Neural cell (in vitro differentiated cells): ENCODE data around the gene INSRR. TPM values are rescaled to one million over a fixed set of nuclear protein-coding genes. Genes with fewer than 3 reads are reported as not detected.

Experiments used
- H2AFZ ChIP-seq: fragments of 200-600, 300-800 bp; sonication (generic), shearing (Covaris generic); 2 replicates; pipeline ENCODE4 v1.6.0; 2014; ENCODE audit warnings: low read depth, mild to moderate bottlenecking, antibody characterized with exemption, low read length, moderate library complexity
- H3F3A ChIP-seq: fragments of 200-600 bp; shearing (Covaris generic); 2 replicates; pipeline ENCODE4 v1.6.1; 2016; ENCODE audit warnings: mild to moderate bottlenecking, moderate library complexity, mixed read lengths, antibody characterized with exemption, low read length; ENCODE audit not compliant: insufficient read depth, poor library complexity, severe bottlenecking
- H3K27ac ChIP-seq: fragments of 200-600, 300-800 bp; sonication (generic), shearing (Covaris generic); 2 replicates; pipeline ENCODE4 v1.5.1; 2014; ENCODE audit warnings: mild to moderate bottlenecking, low read length, moderate library complexity
- H3K27me3 ChIP-seq: fragments of 300-800, 200-600 bp; sonication (generic), shearing (Covaris generic); 2 replicates; pipeline ENCODE4 v1.6.0; 2014; ENCODE audit warnings: mild to moderate bottlenecking, low read depth, low read length, moderate library complexity; ENCODE audit not compliant: insufficient read depth
- H3K36me3 ChIP-seq: fragments of 300-800, 200-600 bp; sonication (generic), shearing (Covaris generic); 2 replicates; pipeline ENCODE4 v1.5.1; 2014; ENCODE audit warnings: mild to moderate bottlenecking, antibody characterized with exemption, low read length, moderate library complexity; ENCODE audit not compliant: insufficient read depth
- H3K4me2 ChIP-seq: fragments of 300-800, 200-600 bp; sonication (generic), shearing (Covaris generic); 2 replicates; pipeline ENCODE4 v1.6.0; 2014; ENCODE audit warnings: mild to moderate bottlenecking, low read length
- H3K4me3 ChIP-seq: fragments of 300-800, 200-600 bp; sonication (generic), shearing (Covaris generic); 2 replicates; pipeline ENCODE4 v1.5.1; 2014; ENCODE audit warnings: mild to moderate bottlenecking, low read length, moderate library complexity
- H3K79me2 ChIP-seq: fragments of 200-600 bp; shearing (Covaris generic); replicated peaks from 2 replicates; pipeline ENCODE4 v1.6.0; 2014; ENCODE audit warnings: mild to moderate bottlenecking, low read length, moderate library complexity; ENCODE audit not compliant: insufficient read depth
- H3K9ac ChIP-seq: fragments of 300-800, 200-600 bp; sonication (generic), shearing (Covaris generic); 2 replicates; pipeline ENCODE4 v1.6.1; 2016; ENCODE audit warnings: mild to moderate bottlenecking, low read length, mixed read lengths
- H3K9me2 ChIP-seq: fragments of 200-600 bp; shearing (Covaris generic); 2 replicates; pipeline ENCODE4 v1.6.1; 2016; ENCODE audit warnings: mild to moderate bottlenecking, low read length, mixed read lengths; ENCODE audit not compliant: insufficient read depth
- H3K9me3 ChIP-seq: fragments of 200-600, 300-800 bp; sonication (generic), shearing (Covaris generic); 2 replicates; pipeline ENCODE4 v1.6.1; 2016; ENCODE audit warnings: mild to moderate bottlenecking, mixed run types, low read length, moderate library complexity, mixed read lengths
- H4K20me1 ChIP-seq: fragments of 200-600 bp; shearing (Covaris generic); 2 replicates; pipeline ENCODE4 v1.6.1; 2016; ENCODE audit warnings: mild to moderate bottlenecking, mixed run types; ENCODE audit not compliant: insufficient read depth
- CTCF ChIP-seq: fragments of 450-650 bp; IDR thresholded peaks from 2 replicates; pipeline ENCODE4 v1.5.1; 2014; ENCODE audit warnings: antibody characterized with exemption, mild to moderate bottlenecking, moderate library complexity; ENCODE audit not compliant: poor library complexity, severe bottlenecking
- MXI1 ChIP-seq: fragments of 450-650 bp; conservative IDR thresholded peaks from 2 replicates; pipeline ENCODE4 v1.6.1; 2014; ENCODE audit warnings: antibody characterized with exemption, mild to moderate bottlenecking; ENCODE audit not compliant: poor library complexity, severe bottlenecking
- POLR2AphosphoS5 ChIP-seq: IDR thresholded peaks from 2 replicates; pipeline ENCODE4 v1.6.1; 2012
- RAD21 ChIP-seq: fragments of 450-650 bp; conservative IDR thresholded peaks from 2 replicates; pipeline ENCODE4 v1.6.1; 2014; ENCODE audit warnings: antibody characterized with exemption, mild to moderate bottlenecking, moderate library complexity
- REST ChIP-seq: IDR thresholded peaks from 2 replicates; pipeline ENCODE4 v1.6.1; 2012; ENCODE audit warnings: borderline replicate concordance
- SMC3 ChIP-seq: fragments of 450-650 bp; conservative IDR thresholded peaks from 2 replicates; pipeline ENCODE4 v1.6.1; 2014; ENCODE audit warnings: antibody characterized with exemption, mild to moderate bottlenecking, moderate library complexity; ENCODE audit not compliant: poor library complexity
- TAF1 ChIP-seq: IDR thresholded peaks from 2 replicates; pipeline ENCODE4 v1.6.1; 2012; ENCODE audit warnings: low read depth
- polyA plus RNA-seq: library from polyadenylated mRNA; depleted of rRNA; stranded (reverse); fragments of >200 nt; gene quantifications from 2 replicates; pipeline ENCODE4 v1.2.3, GENCODE V29; 2014

Gene INSRR
- polyA plus RNA-seq, 1 donor from 2014 or later: 3.0 TPM

DNA sequence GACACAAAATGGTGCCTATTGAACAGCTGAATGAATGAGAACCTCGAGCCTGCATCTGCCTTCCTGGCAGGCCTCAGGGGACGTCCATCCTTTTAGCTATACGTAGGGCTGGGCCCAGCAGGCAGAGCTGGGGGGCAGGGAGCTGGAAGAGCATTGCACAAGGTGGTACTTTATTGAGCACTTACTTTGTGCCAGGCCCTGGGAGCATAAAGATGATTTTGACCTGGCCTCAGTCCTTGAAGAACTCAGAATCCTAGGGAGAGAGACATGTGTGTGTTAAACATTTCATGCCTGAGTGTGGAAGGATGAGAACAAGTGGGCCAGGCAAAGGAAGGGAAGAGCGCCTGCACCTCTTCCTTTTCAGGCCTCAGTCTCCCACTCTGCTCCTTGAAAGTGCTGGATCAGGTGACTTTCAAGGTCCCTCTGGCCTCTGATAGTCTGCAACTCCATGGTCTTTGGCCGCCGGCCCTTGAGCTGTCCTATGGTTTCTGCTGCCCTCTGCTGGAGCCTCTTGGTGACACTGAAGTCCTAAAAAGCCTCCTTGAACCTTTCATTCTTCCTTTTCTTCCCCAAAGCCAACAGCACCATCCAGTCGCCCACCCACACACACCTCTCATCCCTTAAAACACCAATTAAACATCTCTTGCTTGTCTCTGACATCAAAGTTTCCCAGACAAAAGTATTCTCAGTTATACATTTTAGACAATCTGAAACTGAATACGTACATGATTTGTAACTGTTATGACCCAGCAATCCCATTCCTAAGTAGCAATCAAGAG lies 31.1 kb upstream of the INSRR start:
- no peaks in the 10 kb centered on the region for H3K36me3 ChIP-seq
- no peak overlapping the region for H3K9ac ChIP-seq
- H3K4me3 ChIP-seq: no peak overlapping the region
- H2AFZ ChIP-seq: no peak overlapping the region
- TF ChIP-seq MXI1 (no peak), CTCF (peak; percentile 90), POLR2AphosphoS5 (no peak), RAD21 (peak; percentile 90), REST (no peak), TAF1 (no peak), SMC3 (peak; percentile 91)
- no peak overlapping the region for H3K27ac ChIP-seq
- H4K20me1 ChIP-seq: no peaks in the 10 kb centered on the region
- H3K4me2 ChIP-seq: no peak overlapping the region
- no peaks in the 10 kb centered on the region for H3F3A ChIP-seq
- peaks cover 41% of the 10 kb centered on the region for H3K27me3 ChIP-seq
- no peaks in the 10 kb centered on the region for H3K9me3 ChIP-seq
- no peaks in the 10 kb centered on the region for H3K79me2 ChIP-seq
- H3K9me2 ChIP-seq: no peaks in the 10 kb centered on the region

DNA sequence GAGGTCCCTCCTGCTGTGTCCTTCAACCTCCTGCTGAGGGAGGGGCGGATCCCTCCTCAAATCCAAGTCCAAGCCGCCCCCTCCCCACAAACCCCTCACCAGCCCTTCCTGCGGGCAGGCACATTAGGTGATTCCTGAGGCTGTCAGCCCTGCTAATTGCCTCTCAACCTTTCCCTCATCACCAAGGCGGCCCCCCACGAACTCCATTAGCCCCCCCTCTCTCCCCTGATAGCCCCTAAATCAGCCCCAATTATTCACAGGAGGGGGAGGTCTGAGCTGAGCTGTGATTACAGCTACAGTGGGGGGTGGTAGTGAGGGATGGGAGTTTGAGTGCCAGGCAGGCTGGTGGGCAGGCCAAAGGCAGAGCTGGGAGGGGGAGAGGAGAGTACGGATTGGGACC lies 28.8 kb upstream of the INSRR start:
- H3K9ac ChIP-seq: peak overlapping the region; percentile 16
- peak overlapping the region; percentile 18 for H3K4me3 ChIP-seq
- TF ChIP-seq REST (peak; percentile 39), MXI1 (no peak), TAF1 (no peak), RAD21 (no peak), POLR2AphosphoS5 (peak; percentile 44), CTCF (no peak)
- no peaks in the 10 kb centered on the region for H3K9me3 ChIP-seq
- no peak overlapping the region for H3K4me2 ChIP-seq
- H3K27ac ChIP-seq: peak overlapping the region; percentile 39
- H2AFZ ChIP-seq: no peak overlapping the region
- H4K20me1 ChIP-seq: no peaks in the 10 kb centered on the region
- peaks cover 18% of the 10 kb centered on the region for H3K27me3 ChIP-seq
- no peaks in the 10 kb centered on the region for H3K9me2 ChIP-seq
- H3K79me2 ChIP-seq: no peaks in the 10 kb centered on the region
- H3K36me3 ChIP-seq: no peaks in the 10 kb centered on the region
- H3F3A ChIP-seq: no peaks in the 10 kb centered on the region
